HCT116 (cell line): ENCODE measurements around the gene UBE2E2. TPM values are rescaled to one million over a fixed set of nuclear protein-coding genes. Genes with fewer than 3 reads are reported as not detected.

Experiments used
- ATAC-seq: fragments of 200-7000 bp; cut with Tn5 transposase; 2 replicates; pipeline ENCODE4 v1.9.1; 2020; ENCODE audit warnings: mild to moderate bottlenecking, moderate library complexity
- BruUV-seq: library from RNA; stranded (reverse); fragments of 400-500 nt; replicated peaks from 2 replicates; lab custom pipeline; 2021; lab: Mats Ljungman, UMichigan
- CTCF ChIA-PET: fragments of 300-600 bp; sonication (Branson Sonifier 250); formaldehyde crosslinking; loops from one replicate; lab custom pipeline; 2021; ENCODE audit warnings: antibody characterized with exemption; lab: Charles Lee
- POLR2A ChIA-PET: fragments of 300-600, 350-600 bp; sonication (Branson Sonifier 250); formaldehyde crosslinking; loops from one replicate; lab custom pipeline; 2021; ENCODE audit warnings: antibody characterized with exemption; lab: Charles Lee
- RAD21 ChIA-PET, 2 experiments: fragments of 300-600 bp; sonication (Branson Sonifier 250); formaldehyde crosslinking; loops; one replicate each; lab custom pipeline; 2023; ENCODE audit warnings: low total read pairs in 2 of 2; ENCODE audit not compliant: uncharacterized antibody in 2 of 2, unreplicated experiment in 2 of 2, low non-redundant PET in 1 of 2; lab: Charles Lee
- DNase-seq: peaks from one replicate; pipeline ENCODE4 v3.0.0-alpha.2; 2010; ENCODE audit warnings: low read depth, low spot score
- H2AFZ ChIP-seq: fragments of 200-600 bp; shearing (Covaris generic), sonication (generic); 2 replicates; pipeline ENCODE4 v1.6.1; 2017; ENCODE audit warnings: low read depth, mixed run types, mixed read lengths, antibody characterized with exemption, low read length; ENCODE audit not compliant: poor library complexity, severe bottlenecking
- H3K27ac ChIP-seq: 2 replicates; pipeline ENCODE4 v1.5.1; 2012; ENCODE audit warnings: low read depth, low read length
- H3K27me3 ChIP-seq: fragments of 200-600 bp; sonication (generic); 2 replicates; pipeline ENCODE4 v1.6.1; 2016; ENCODE audit warnings: mixed run types, low read length, mixed read lengths; ENCODE audit not compliant: insufficient read depth
- H3K36me3 ChIP-seq, 2 experiments: fragments of 200-500 bp in 1 of 2; fragments of 200-600 bp in 1 of 2; sonication (Bioruptor generic) in 1 of 2; sonication (generic) in 1 of 2; 2 replicates each; pipeline versions ENCODE4 v1.5.1 to v1.6.1; 2014 to 2016; ENCODE audit warnings: low read length in 2 of 2, inconsistent platforms in 1 of 2, mixed read lengths in 1 of 2, mixed run types in 1 of 2; ENCODE audit not compliant: insufficient read depth in 2 of 2, control insufficient read depth in 1 of 2
- H3K4me1 ChIP-seq, 2 experiments: fragments of 200-600 bp in 1 of 2; sonication (generic) in 1 of 2; 2 replicates each; pipeline versions ENCODE4 v1.5.1 to v1.6.1; 2012 to 2017; ENCODE audit warnings: low read length in 2 of 2, inconsistent platforms in 1 of 2, mild to moderate bottlenecking in 1 of 2, mixed read lengths in 1 of 2, mixed run types in 1 of 2, moderate library complexity in 1 of 2; ENCODE audit not compliant: insufficient read depth in 2 of 2, control insufficient read depth in 1 of 2
- H3K4me2 ChIP-seq: fragments of 200-600 bp; sonication (generic); 2 replicates; pipeline ENCODE4 v1.6.1; 2017; ENCODE audit warnings: mixed run types, low read length, mixed read lengths
- H3K4me3 ChIP-seq, 2 experiments: fragments of 200-600 bp in 1 of 2; sonication (generic) in 1 of 2; replicated peaks in 1 of 2; 2 replicates each; pipeline ENCODE4 v1.5.1; 2011 to 2016; ENCODE audit warnings: low read length in 2 of 2, control low read depth in 1 of 2, low read depth in 1 of 2, mild to moderate bottlenecking in 1 of 2, mixed read lengths in 1 of 2, mixed run types in 1 of 2
- H3K79me2 ChIP-seq: fragments of 200-600 bp; sonication (generic); 2 replicates; pipeline ENCODE4 v1.6.1; 2017; ENCODE audit warnings: mild to moderate bottlenecking, mixed run types, low read length, moderate library complexity, mixed read lengths; ENCODE audit not compliant: insufficient read depth
- H3K9ac ChIP-seq: fragments of 200-600 bp; sonication (generic); 2 replicates; pipeline ENCODE4 v1.6.1; 2016; ENCODE audit warnings: low read length, mixed read lengths
- H3K9me2 ChIP-seq: fragments of 200-600 bp; sonication (generic), shearing (Covaris generic); 2 replicates; pipeline ENCODE4 v1.6.1; 2017; ENCODE audit warnings: mixed run types, mild to moderate bottlenecking, moderate library complexity; ENCODE audit not compliant: insufficient read depth
- H3K9me3 ChIP-seq, 2 experiments: fragments of 200-500 bp in 1 of 2; fragments of 200-600 bp in 1 of 2; sonication (Bioruptor generic) in 1 of 2; sonication (generic) in 1 of 2; 2 replicates each; pipeline ENCODE4 v1.6.1; 2014 to 2017; ENCODE audit warnings: low read length in 2 of 2, mixed read lengths in 2 of 2, inconsistent platforms in 1 of 2, low read depth in 1 of 2, mild to moderate bottlenecking in 1 of 2, mixed run types in 1 of 2, moderate library complexity in 1 of 2; ENCODE audit not compliant: control insufficient read depth in 1 of 2, insufficient read depth in 1 of 2
- H4K20me1 ChIP-seq: fragments of 200-600 bp; sonication (generic), shearing (Covaris generic); 2 replicates; pipeline ENCODE4 v1.6.1; 2017; ENCODE audit warnings: mixed run types, mild to moderate bottlenecking, moderate library complexity; ENCODE audit not compliant: insufficient read depth
- ATF3 ChIP-seq: IDR thresholded peaks from 2 replicates; pipeline ENCODE4 v1.6.1; 2012
- CEBPB ChIP-seq: IDR thresholded peaks from 2 replicates; pipeline ENCODE4 v1.6.1; 2012; ENCODE audit warnings: low read depth
- CTCF ChIP-seq, 3 experiments: fragments of 200-600 bp in 1 of 3; sonication (generic) in 1 of 3; IDR thresholded peaks in 2 of 3; conservative IDR thresholded peaks in 1 of 3; 2 replicates each; pipeline ENCODE4 v1.5.1; 2012 to 2017; ENCODE audit warnings: low read depth in 2 of 3, low read length in 2 of 3, antibody characterized with exemption in 1 of 3, borderline replicate concordance in 1 of 3, control low read depth in 1 of 3, mild to moderate bottlenecking in 1 of 3, mixed read lengths in 1 of 3, mixed run types in 1 of 3, moderate library complexity in 1 of 3; ENCODE audit not compliant: insufficient read depth in 1 of 3
- EGR1 ChIP-seq: IDR thresholded peaks from 2 replicates; pipeline ENCODE4 v1.6.1; 2012; ENCODE audit warnings: low read depth
- ELF1 ChIP-seq: IDR thresholded peaks from 2 replicates; pipeline ENCODE4 v1.6.1; 2012; ENCODE audit warnings: low read depth, borderline replicate concordance
- EZH2 ChIP-seq: fragments of 200-600 bp; sonication (generic); IDR thresholded peaks from 2 replicates; pipeline ENCODE4 v1.6.1; 2017; ENCODE audit warnings: antibody characterized with exemption, mixed run types
- FOSL1 ChIP-seq: IDR thresholded peaks from 2 replicates; pipeline ENCODE4 v1.6.1; 2012; ENCODE audit warnings: low read depth
- JUND ChIP-seq: IDR thresholded peaks from 2 replicates; pipeline ENCODE4 v1.6.1; 2012
- POLR2AphosphoS5 ChIP-seq: IDR thresholded peaks from 2 replicates; pipeline ENCODE4 v1.6.1; 2011; ENCODE audit warnings: mild to moderate bottlenecking, low read depth, low read length, moderate library complexity
- SIN3A ChIP-seq: IDR thresholded peaks from 2 replicates; pipeline ENCODE4 v1.6.1; 2012; ENCODE audit warnings: low read depth
- SP1 ChIP-seq: IDR thresholded peaks from 2 replicates; pipeline ENCODE4 v1.6.1; 2012; ENCODE audit warnings: low read depth
- SRF ChIP-seq: IDR thresholded peaks from 2 replicates; pipeline ENCODE4 v1.6.1; 2012; ENCODE audit warnings: low read depth
- TCF7L2 ChIP-seq: IDR thresholded peaks from 2 replicates; pipeline ENCODE4 v1.7.0; 2011; ENCODE audit warnings: borderline replicate concordance, inconsistent platforms; ENCODE audit not compliant: insufficient read depth, insufficient read length; ENCODE audit errors: extremely low read depth
- YY1 ChIP-seq: IDR thresholded peaks from 2 replicates; pipeline ENCODE4 v1.6.1; 2011; ENCODE audit warnings: low read length, low read depth, moderate library complexity, mild to moderate bottlenecking; ENCODE audit not compliant: insufficient replicate concordance; ENCODE audit errors: extremely low read depth
- ZFX ChIP-seq: fragments of 450-650 bp; IDR thresholded peaks from 2 replicates; pipeline ENCODE4 v1.6.1; 2017
- intact Hi-C: fragments of 100-400 bp; cut with micrococcal nuclease; formaldehyde crosslinking; loops from 2 replicates; pipeline ENCODE4 v1.10.0; 2022
- total RNA-seq: library from RNA; stranded (reverse); gene quantifications from one replicate; pipeline ENCODE4 v1.2.1, GENCODE V29; 2021; ENCODE audit not compliant: unreplicated experiment
- TF ChIP-seq, protein P1 (sequence below): IDR thresholded peaks from 2 replicates; pipeline ENCODE4 v1.6.1; 2012; ENCODE audit warnings: low read depth
- TF ChIP-seq, protein P2 (sequence below): IDR thresholded peaks from 2 replicates; pipeline ENCODE4 v1.6.1; 2011; ENCODE audit warnings: mild to moderate bottlenecking, low read length, moderate library complexity; ENCODE audit not compliant: insufficient replicate concordance; ENCODE audit errors: extremely low read depth

The UBE2E2 gene
- total RNA-seq, 1 experiment from 2014 or later, result 21.4 TPM

- no peaks in the 10 kb centered on the region for H3K9me2 ChIP-seq
- ATAC-seq (no peak), DNase-seq (no peak)
- ChIA-PET RAD21 (no interaction called here), POLR2A (no interaction called here), CTCF (no interaction called here)
- H3K4me3 ChIP-seq, result no peak overlapping the region
- H4K20me1 ChIP-seq, result no peaks in the 10 kb centered on the region
- H3K79me2 ChIP-seq, result no peaks in the 10 kb centered on the region
- no peaks in the 10 kb centered on the region for H3K36me3 ChIP-seq
- intact Hi-C loops, result no loop called here
- no TSS peak for BruUV-seq
- peaks cover 0 to 10% of the 10 kb centered on the region in 2 experiments; a peak in 1 of 4 replicates for H3K4me1 ChIP-seq
- H3K27ac ChIP-seq, result no peak overlapping the region
- no peaks in the 10 kb centered on the region for H3K9me3 ChIP-seq
- TF ChIP-seq SRF, result no peak
- TF ChIP-seq ELF1, result no peak
- TF ChIP-seq ATF3, result no peak
- TF ChIP-seq, protein P1, sequence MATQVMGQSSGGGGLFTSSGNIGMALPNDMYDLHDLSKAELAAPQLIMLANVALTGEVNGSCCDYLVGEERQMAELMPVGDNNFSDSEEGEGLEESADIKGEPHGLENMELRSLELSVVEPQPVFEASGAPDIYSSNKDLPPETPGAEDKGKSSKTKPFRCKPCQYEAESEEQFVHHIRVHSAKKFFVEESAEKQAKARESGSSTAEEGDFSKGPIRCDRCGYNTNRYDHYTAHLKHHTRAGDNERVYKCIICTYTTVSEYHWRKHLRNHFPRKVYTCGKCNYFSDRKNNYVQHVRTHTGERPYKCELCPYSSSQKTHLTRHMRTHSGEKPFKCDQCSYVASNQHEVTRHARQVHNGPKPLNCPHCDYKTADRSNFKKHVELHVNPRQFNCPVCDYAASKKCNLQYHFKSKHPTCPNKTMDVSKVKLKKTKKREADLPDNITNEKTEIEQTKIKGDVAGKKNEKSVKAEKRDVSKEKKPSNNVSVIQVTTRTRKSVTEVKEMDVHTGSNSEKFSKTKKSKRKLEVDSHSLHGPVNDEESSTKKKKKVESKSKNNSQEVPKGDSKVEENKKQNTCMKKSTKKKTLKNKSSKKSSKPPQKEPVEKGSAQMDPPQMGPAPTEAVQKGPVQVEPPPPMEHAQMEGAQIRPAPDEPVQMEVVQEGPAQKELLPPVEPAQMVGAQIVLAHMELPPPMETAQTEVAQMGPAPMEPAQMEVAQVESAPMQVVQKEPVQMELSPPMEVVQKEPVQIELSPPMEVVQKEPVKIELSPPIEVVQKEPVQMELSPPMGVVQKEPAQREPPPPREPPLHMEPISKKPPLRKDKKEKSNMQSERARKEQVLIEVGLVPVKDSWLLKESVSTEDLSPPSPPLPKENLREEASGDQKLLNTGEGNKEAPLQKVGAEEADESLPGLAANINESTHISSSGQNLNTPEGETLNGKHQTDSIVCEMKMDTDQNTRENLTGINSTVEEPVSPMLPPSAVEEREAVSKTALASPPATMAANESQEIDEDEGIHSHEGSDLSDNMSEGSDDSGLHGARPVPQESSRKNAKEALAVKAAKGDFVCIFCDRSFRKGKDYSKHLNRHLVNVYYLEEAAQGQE, result no peak
- TF ChIP-seq TCF7L2, result no peak
- no peak for TF ChIP-seq SP1
- TF ChIP-seq JUND, result no peak
- no peak for TF ChIP-seq SIN3A
- TF ChIP-seq ZFX, result no peak
- TF ChIP-seq POLR2AphosphoS5, result no peak
- no peak for TF ChIP-seq CEBPB
- TF ChIP-seq FOSL1, result no peak
- no peak for TF ChIP-seq YY1
- no peak for TF ChIP-seq CTCF (IDR thresholded peaks at IDR 0.05 in 2 of 3, conservative IDR thresholded peaks at IDR 0.05 in 1 of 3; ENCODE audit: borderline replicate concordance in 1 of 3, insufficient read depth in 1 of 3, low read depth in 2 of 3, low read length in 2 of 3)
- TF ChIP-seq, protein P2, sequence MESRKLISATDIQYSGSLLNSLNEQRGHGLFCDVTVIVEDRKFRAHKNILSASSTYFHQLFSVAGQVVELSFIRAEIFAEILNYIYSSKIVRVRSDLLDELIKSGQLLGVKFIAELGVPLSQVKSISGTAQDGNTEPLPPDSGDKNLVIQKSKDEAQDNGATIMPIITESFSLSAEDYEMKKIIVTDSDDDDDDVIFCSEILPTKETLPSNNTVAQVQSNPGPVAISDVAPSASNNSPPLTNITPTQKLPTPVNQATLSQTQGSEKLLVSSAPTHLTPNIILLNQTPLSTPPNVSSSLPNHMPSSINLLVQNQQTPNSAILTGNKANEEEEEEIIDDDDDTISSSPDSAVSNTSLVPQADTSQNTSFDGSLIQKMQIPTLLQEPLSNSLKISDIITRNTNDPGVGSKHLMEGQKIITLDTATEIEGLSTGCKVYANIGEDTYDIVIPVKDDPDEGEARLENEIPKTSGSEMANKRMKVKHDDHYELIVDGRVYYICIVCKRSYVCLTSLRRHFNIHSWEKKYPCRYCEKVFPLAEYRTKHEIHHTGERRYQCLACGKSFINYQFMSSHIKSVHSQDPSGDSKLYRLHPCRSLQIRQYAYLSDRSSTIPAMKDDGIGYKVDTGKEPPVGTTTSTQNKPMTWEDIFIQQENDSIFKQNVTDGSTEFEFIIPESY, result no peak
- TF ChIP-seq EZH2, result no peak
- TF ChIP-seq EGR1, result no peak
- H3K4me2 ChIP-seq, result no peak overlapping the region
- H2AFZ ChIP-seq, result no peak overlapping the region
- H3K27me3 ChIP-seq, result peaks cover 13% of the 10 kb centered on the region; the same call in 1 of the 2 replicates
- H3K9ac ChIP-seq, result no peak overlapping the region
These were observed 36.9 kb upstream of the UBE2E2 start for GRCh38 chr3:23166276-23166675.
